Measurements from ENCODE around the gene ZNF441. TPM values are rescaled to one million over a fixed set of nuclear protein-coding genes. Genes with fewer than 3 reads are reported as not detected.
A peak's percentile ranks its signal among the peaks of the same experiment; 100 is the strongest.

ZNF441 gene
- total RNA-seq, 1 donor from 2014 or later: 2.0 TPM

GRCh38 chr19:11737964-11738745 lies 28.6 kb upstream of the ZNF441 start:
- DNase-seq (ENCODE audit: low read depth): peak; percentile 4
- TF ChIP-seq, protein P1, sequence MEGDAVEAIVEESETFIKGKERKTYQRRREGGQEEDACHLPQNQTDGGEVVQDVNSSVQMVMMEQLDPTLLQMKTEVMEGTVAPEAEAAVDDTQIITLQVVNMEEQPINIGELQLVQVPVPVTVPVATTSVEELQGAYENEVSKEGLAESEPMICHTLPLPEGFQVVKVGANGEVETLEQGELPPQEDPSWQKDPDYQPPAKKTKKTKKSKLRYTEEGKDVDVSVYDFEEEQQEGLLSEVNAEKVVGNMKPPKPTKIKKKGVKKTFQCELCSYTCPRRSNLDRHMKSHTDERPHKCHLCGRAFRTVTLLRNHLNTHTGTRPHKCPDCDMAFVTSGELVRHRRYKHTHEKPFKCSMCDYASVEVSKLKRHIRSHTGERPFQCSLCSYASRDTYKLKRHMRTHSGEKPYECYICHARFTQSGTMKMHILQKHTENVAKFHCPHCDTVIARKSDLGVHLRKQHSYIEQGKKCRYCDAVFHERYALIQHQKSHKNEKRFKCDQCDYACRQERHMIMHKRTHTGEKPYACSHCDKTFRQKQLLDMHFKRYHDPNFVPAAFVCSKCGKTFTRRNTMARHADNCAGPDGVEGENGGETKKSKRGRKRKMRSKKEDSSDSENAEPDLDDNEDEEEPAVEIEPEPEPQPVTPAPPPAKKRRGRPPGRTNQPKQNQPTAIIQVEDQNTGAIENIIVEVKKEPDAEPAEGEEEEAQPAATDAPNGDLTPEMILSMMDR (conservative IDR thresholded peaks at IDR 0.05; ENCODE audit: low read depth, low read length): peak; percentile 20
- H3K4me3 ChIP-seq (ENCODE audit: low read depth, low read length): peak overlapping the region; percentile 90

GRCh38 chr19:11738746-11739620 lies 27.8 kb upstream of the ZNF441 start, which contains the start of gene ZNF823:
Gene ZNF823, minus strand, starts transcription at chr19:11738946. Its CDS starts 127 bp downstream, at chr19:11738819.
- peak within 1 kb of the TSS; percentile 90 for H3K4me3 ChIP-seq (ENCODE audit: low read depth, low read length)
- TF ChIP-seq, protein P1 (conservative IDR thresholded peaks at IDR 0.05; ENCODE audit: low read depth, low read length): no peak
- DNase-seq (ENCODE audit: low read depth): peak; percentile 93

DNA sequence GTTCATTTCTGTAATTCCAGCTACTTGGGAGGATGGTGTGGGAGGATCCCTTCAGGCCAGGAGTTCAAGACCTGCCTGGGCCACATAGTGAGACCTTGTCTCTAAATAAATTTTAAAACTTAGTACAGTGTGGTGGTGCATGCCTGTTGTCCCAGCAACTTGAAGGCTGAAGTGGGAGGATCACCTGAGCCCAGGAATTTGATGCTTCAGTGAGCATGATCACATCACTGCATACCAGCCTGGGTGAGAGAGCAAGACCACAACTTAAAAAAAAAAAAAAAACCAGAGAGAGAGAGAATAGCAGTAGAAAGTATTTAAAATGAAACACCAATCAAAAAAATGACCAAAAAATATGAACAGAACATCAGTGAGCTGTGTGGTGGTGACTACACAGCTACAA lies 20.9 kb upstream of the ZNF441 start:
- DNase-seq (ENCODE audit: low read depth): peak; percentile 72
- TF ChIP-seq, protein P1 (conservative IDR thresholded peaks at IDR 0.05; ENCODE audit: low read depth, low read length): no peak
- H3K4me3 ChIP-seq (ENCODE audit: low read depth, low read length): no peak overlapping the region

DNA sequence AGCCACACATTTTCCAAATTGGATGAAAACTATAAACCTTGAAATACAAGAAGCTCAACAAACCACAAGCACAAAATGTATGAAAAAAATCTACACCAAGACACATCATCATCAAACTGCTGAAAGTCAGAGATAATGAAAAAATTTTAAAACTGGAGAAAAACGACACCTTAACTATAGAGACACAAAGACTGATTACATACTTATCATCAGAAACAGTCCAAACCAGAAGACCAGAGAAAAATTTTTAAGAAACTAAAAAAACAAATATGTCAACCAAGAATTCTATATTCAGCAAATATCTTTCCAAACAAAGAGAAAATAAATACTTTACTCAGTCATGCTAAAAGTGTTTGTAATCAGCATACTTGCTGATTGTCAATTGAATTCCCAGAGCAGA lies 19.5 kb upstream of the ZNF441 start:
- DNase-seq (ENCODE audit: low read depth): no peak
- TF ChIP-seq, protein P1 (conservative IDR thresholded peaks at IDR 0.05; ENCODE audit: low read depth, low read length): no peak
- no peak overlapping the region for H3K4me3 ChIP-seq (ENCODE audit: low read depth, low read length)

- TF ChIP-seq, protein P1 (conservative IDR thresholded peaks at IDR 0.05; ENCODE audit: low read depth, low read length): no peak
- no peak for DNase-seq (ENCODE audit: low read depth)
- H3K4me3 ChIP-seq (ENCODE audit: low read depth, low read length): no peak overlapping the region
Observed at GRCh38 chr19:11749751-11750150, 17.0 kb upstream of the ZNF441 start.

DNA sequence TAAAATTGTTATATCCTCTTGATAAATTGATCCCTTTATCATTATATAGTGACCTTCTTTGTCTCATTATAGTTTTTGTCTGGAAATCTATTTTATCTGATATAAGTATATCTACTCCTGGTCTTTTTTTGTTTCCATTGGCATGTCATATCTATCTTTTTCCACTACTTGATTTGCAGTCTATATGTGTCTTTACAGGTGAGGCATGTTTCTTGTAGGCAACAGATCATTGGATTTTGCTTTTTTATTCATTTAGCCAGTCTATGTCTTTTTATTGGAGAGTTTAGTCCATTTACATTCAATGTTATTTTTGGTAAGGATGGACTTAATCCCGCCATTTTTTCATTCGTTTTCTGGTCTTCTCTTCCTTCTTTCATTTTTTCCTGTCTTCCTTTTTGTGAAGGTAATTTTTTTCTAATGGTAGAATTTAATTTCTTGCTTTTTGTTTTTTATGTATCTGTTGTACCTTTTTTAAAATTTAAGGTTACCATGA lies 14.5 kb upstream of the ZNF441 start:
- TF ChIP-seq, protein P1 (conservative IDR thresholded peaks at IDR 0.05; ENCODE audit: low read depth, low read length): no peak
- no peak for DNase-seq (ENCODE audit: low read depth)
- H3K4me3 ChIP-seq (ENCODE audit: low read depth, low read length): no peak overlapping the region

Data from epithelial cell of proximal tubule (primary cell).